GM18526 (cell line): Measurements from ENCODE around the gene LYPD1.

Experiments
- POLR2A ChIP-seq: IDR thresholded peaks from 3 replicates; pipeline ENCODE4 v1.6.1; 2011; ENCODE audit not compliant: insufficient read length; ENCODE audit errors: extremely low read depth

LYPD1 gene

DNA sequence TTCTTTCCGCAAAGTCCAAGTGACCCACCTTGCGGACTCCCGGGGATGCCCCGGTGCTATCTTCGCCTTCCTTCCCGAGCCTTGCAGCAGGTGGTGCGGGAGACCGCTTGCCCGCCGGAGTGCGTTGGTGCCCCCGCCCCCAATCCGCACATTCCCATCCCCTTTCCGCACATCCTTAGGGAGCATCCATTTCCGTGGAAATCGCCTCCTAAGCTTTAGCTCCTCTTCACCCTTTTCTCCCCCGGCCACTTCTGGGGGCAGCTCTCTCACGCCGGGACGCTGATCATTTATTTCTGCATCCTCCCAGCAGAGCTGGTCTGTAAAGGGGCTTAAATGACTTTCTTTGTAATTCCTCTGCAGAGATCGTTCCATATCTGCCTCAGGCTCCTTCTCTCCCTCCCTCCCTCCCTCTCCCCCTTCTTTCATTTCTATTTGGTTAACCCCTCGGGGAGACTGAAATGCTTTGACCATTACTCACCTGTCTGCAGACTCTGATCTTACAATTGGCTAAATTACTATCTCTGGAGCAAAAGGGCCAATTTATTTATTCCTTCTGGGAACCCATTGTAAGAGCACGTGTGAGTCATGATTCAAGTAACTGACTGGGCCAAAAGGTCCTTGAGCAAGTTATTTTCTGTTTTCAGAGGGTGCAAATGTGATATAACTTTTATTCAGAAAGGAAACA lies 1.3 kb upstream of the LYPD1 start:
- no peak for TF ChIP-seq POLR2A

DNA sequence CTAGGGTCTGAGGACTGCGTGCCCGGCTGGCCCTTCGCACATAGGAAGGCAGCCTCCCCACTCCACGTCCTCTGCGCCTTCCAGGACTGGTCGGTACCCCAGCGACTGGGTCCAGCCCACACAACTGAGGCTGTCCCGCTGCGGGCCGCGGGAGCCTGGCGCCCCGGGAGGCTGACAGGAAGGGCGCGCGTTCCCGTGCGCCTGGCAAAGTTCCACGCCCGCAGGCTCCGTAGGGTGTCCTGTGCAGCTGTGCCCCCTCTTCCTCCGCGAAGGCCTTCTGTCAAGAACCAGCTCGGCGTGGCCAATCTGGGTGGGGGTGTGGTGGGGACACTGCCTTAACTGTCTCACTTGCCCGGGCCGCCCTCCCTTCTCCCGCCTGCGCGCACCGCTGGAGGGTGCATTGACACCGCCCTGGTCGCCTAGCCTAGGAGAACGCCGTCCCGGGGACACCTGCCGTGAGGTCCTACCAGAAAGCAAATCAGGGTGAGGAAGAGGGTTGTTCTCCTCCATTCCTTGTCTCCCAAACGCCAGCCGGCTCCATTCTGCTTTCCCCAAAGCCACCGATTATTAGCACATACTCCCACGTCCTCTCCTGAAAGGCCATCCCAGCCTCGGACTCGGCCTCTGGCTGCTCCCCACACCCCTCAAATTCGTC lies 618 bp upstream of the LYPD1 start:
- TF ChIP-seq POLR2A = no peak

DNA sequence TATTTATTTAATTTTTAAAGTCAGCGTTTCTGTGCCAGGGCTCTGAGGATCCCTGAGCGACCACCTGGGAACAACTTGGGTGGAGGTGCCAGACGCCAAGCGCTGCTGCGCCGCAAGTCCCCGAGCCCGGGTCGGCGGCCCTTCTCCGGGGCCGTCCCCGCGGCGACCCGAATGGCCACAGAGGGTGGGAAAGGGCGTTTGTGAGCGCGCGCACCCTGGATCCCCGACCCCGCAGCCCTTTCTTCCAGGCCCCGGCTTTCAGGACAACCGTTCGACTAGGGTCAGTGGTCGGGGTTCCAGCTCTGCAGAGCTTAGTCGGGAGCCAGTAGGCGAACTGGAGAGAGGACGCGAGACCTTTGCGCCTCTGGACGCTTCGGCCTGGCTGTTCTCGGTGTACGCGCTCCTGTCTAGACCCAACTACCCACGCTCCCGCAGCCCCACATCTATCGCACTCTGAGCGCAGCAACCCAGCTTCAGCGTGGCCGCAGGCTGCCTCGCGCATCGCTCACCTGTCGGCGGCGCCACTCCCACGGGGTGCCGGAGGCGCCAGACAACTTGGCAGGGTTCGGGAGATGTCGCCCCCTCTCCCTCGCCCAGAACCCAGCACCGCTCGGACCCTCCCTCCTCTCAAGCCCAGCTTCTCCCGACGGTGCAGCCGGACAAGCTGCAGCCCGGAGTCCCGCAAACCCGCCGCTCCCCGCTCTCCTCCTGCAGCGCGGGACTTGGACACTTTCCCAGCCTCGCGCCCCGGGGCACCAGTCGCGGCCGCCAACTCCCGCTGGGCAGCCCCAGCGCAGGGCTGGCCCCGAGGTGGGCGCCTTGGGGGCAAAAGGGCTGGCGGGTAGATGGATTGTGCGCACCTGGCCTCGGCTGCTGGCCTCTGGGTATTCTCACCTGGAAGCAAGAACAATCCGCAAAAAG lies 758 bp downstream of the LYPD1 start:
- TF ChIP-seq POLR2A = no peak

DNA sequence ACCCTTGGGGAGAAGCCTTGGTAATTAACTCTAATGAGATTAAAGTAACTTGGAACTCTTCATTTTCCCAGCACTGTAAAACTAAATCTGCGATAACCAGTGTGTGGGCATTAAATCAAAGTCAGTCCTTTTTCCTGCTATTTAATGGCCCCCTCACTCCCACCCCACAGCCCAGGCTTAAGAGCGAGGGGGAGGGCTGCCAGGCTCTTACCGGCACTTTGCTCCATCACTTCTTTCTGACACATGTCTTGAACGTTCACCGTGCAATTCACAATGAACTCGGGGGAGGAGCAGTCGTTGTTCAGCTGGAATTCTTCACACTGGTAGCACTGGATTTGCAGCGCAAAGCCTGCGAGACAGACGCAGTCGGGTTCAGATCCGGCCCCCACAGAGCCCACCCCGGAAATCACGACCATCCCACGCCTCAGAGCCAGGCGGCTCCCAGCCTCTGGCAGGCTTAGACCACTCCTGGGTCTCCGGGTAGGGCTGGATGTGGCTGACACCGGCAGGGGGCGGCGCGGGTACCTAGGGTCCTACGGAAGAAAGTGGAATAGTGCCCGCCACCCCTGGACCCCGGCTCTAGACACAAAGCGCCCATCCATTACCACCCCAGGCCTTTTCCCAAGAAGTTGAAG lies 1.7 kb downstream of the LYPD1 start:
- no peak for TF ChIP-seq POLR2A

DNA sequence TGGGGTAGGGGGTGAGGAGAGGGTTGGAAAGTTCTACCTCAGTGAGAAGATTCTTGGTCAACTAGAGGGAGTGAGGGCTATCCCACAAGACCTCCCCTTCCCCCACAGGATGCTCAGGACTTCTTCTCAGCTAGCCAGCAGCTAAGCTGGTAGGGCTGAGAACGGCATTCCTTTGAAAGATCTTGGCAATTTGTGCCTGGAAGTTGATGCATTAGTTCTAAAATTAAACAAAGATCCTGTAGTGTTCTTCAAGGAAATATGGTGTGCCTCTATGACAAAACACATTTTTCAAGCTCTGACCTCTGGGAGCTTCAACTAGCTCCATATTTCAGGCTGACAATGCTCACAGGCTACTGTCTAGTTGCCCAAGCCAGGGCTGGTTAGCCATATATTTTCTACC lies 2.3 kb downstream of the LYPD1 start:
- no peak for TF ChIP-seq POLR2A

DNA sequence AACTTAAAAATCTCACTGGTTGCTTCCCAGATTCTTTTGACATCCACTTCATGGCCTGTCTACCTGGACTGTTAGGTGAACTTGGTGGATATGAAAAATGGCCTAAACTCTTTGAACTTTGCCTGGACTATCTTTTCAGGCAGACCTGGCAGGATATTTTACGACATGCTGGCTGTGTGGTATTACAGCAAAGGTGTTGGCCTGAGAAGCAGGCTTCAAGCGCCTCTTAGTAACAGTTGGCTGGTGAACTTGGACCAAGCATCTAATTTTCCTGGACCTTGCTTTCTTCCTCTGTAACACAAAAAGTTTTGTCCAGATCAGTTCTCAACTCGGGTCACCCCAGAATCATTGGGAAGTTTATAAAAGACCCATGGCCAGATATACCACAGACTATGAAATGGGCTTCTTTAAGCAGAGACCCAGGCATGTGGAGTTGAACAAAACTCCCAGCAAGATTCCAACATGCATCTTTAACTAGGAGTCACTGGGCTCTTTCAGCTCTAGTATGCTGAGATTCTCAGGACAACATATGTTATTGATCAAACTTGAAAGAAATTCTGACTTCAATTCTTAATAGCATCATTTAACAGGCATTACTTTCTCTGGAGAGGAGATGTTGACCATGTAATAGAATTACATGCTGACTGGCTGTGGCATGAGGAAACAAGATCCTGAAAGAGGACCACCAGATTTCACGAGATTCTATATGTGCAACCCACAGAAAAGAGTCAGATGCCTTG lies 4.4 kb downstream of the LYPD1 start:
- TF ChIP-seq POLR2A = no peak

DNA sequence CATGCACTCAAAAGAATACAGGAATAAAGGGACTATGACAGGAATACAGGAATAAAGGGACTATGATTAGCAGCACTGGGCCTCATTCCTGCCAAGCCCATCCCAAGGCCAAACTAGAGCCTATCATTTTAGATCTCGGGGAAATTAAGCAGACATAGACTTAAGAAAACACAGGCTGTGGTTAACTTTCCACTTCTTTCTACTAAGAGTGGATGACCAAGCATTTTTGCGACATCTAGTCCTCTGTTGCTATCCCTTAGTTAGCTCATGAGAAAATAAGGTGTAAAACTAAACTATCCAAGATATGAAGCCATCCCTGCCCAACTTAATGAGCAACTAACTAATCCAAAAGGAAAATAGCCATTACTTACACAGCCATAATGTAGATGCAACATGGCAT lies 5.9 kb downstream of the LYPD1 start:
- TF ChIP-seq POLR2A = no peak

DNA sequence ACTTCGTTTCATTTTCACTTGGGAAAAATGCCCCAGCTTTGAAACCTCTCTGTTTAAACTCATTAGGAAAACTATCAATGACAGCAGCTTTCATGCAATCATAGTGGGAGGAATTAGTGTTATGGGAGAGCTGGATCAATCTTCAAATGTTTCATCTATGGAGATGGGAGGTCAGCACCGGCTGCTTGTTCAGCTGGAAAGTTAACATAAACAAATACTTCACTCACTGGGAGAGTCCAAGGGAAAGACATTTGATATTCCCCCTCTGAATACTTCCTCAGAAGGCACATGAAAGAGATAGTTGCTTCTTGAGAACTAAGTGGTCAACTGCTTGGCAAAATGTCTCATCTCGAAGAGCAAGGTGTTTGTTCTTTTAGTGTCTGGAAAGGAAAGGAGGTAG lies 7.3 kb downstream of the LYPD1 start:
- no peak for TF ChIP-seq POLR2A

DNA sequence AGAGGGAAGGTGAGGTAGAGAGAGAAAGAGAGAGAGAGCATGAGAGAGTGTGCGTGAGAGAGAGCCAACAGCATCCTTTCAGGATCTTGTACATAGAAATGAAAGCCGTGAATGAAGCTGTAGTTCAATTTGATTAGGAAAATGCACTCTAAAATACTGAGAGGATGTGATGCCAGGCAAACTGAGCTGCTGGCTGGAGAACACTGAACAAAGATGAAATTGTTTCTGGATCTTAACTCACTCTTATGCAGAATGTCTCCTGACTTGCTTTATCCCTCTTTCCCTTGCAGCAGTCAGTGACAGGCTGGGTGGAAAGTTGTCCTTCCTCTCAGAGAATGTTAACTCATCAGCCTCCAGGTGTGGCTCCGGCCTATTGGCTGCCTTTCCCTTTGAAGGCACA lies 10.7 kb downstream of the LYPD1 start:
- TF ChIP-seq POLR2A = no peak

DNA sequence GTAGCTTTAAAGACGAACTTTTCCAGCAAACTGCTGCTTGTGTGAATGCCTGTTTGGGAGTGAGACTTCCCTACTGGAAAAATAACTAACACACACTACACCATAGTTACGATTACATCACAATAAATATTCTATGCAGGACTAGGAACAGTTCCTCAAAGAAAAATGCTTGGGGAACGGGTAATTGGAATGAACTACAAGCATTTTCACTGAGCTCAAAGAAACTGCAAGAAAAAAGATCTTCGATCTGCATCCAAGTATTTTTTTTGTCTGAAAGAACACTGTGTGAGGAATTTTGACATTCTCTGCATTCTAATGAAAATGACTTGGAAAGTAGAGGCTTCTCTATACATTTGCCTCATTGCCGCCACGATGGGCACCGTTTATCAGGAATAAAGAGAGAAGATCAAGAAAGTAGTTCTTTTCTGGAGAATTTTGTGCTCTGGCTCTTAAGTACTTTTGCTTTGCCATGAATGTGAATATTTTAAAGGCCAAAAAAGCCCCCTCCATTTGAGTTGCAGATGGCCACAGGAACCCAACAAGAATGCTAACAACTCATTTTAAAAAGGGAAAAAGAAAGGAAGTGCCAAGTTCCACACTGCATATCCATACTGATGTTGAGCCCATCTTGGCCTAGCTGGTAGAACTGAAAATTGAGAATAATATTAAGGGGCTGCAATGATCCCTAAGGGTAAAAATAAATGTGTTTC lies 13.6 kb downstream of the LYPD1 start:
- TF ChIP-seq POLR2A = no peak

DNA sequence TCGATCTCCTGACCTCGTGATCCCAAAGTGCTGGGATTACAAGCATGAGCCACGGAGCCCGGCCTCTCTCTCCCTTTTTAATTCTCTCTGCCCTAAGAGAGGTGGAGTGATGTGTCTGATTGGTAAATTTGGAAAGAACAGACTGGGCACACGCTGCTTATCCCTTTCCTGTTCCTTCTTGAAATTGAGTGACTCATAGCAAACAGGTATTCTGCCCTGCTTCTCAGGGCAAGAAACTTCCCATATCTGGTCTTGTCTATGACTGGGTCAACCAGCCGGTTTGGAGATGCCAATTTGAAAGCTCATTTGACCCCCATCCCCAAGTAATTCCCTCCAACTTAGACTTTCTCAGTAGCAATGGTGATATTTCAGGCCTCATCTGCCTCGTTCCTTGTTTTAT lies 15.0 kb downstream of the LYPD1 start:
- TF ChIP-seq POLR2A = no peak

DNA sequence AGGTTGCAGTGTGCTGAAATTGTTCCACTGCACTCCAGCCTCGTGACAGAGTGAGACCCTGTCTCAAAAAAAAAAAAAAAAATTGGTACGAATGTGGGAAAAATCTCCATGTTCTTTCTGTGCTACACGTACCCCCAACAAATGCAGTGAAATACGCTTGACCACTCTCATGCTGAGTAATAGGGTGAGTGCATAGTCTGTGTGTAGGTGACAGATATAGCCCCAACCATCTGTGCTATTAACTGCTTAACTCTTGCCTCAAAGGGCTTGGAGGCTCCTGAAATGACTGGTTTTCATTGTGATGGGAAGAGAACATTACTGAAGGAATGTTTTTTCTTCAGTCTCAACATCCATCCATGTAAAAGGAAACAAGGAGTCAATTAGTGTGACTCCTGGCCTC lies 15.7 kb downstream of the LYPD1 start:
- TF ChIP-seq POLR2A = no peak

DNA sequence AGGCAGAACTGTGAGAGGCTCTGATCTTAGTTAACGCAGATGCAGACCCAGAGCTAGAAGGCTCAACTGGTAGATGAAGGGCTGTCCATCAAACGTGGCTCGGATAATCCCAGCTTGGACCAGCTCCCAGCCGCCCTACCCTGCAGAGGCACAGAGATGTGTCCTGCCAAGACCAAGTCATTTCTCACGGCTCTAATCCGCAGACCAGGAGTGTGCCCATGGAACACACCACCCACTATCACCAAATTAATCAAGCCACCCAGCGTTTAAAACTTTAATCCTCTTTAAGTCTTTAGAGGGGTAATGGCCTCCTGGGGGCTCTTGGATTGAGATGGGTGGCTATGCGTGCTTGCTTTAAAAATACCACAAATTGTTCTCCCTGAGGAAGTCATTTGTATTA lies 17.5 kb downstream of the LYPD1 start:
- no peak for TF ChIP-seq POLR2A
